Stimulated activated CD4-positive, alpha-beta T cell treated with anti-CD3 and anti-CD28 coated beads, Interleukin-12 subunit alpha, Interleukin-12 subunit beta, amount 100 ng/mL, for 4 hours (primary cell): ENCODE measurements around the gene RNPEP.
"Not testable (repeated sequence)": the region's sequence is repeated elsewhere in the genome, so short reads cannot be mapped to it uniquely, and the experiment has no call there.

ENCODE experiments used
- DNase-seq: peaks from one replicate; pipeline ENCODE4 v3.0.0-alpha.2; 2020

RNPEP gene

DNA sequence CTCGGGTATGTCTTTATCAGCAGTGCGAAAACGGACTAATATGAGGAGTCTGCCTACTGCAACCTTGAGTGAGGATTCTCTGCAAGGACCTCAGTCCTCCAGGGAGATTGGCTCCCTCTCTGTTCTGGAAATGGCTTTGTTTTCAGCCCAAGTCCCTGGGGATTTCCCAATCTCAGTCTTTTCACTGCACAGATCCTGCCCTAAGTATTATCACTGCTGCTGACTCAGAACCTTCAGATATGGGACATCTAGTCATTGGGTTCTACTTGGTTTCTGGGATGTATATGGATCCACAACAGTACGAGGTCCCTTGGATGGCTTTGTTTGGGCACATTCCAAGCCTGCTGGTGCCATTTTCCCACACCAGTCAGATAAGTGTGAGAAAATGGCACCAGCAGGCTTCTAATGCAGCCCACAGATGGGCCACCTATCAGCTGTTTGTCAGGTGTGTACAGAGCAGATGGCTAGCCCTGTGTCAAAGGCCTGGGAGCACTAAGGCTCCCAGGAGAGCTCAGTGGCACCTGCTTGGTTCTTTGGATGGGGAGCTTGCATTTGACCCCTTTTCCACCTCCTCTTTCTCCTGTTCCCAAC is 55.4 kb downstream of the RNPEP start:
- no peak for DNase-seq

GRCh38 chr1:202038688-202039346 is 56.4 kb downstream of the RNPEP start:
- DNase-seq: no peak

DNA sequence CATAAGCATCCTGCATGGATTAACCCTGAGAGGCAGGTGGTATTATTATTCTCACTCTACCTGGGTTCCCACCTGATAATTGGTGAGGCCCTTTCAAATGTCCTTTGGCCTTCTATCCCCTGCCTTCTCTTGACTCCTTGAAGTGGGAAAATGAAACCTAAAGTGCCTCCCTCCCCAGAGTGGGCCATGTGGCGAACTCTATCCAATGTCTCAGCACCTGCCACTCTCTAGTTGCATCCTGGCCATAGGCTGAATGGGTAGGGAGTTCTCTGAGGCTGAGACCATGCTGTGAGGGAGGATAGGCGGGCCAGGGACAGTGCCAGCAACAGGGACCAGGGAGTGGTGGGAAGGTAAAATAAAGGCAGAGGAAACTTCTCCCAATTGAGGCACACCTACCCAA is 63.3 kb downstream of the RNPEP start:
- DNase-seq: no peak

GRCh38 chr1:202046227-202046626 is 63.8 kb downstream of the RNPEP start:
- DNase-seq: no peak

- no peak for DNase-seq
Measured at GRCh38 chr1:202046748-202047708, 64.6 kb downstream of the RNPEP start.

DNA sequence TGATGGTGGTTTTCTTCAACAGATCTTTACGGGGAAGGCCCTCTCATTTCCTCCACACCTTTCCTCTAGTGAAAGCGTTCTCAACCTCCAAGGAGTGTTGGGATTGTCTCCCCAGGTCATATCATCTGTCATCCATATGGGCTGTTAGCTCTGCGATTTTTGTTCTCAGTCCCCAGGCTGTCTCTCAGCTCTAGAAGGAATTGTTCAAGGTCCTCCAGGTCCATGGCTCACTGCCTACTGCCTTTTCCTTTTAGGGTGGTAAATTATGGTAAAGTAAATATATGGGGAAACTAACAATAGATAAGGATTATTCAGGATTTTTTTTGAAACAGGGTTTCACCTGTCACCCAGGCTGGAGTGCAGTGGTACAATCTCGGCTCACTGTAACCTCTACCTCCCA is 65.5 kb downstream of the RNPEP start:
- no peak for DNase-seq

DNA sequence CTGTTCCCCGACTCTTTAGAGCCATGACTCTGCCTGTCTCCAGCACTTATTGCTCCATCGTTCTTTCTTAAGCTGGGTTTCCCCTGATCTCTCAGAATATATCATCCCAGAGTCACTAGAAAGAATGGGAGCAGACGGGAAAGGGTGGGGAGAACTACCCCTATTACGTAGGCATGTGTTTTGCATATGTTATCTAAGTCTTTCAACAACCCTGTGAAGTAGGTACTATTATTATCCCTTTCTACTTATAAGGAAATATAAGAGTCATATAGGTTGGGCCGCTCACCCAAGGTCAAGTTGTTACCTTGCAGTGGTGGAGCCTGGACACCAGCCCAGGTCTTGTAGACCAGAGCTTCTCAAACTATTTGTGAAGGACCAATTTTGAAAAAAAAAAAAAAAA is 66.7 kb downstream of the RNPEP start:
- DNase-seq: no peak

- DNase-seq: no peak
Measured at GRCh38 chr1:202054094-202054493, 71.6 kb downstream of the RNPEP start.

GRCh38 chr1:202054673-202055072 is 72.2 kb downstream of the RNPEP start:
- not testable (repeated sequence) for DNase-seq
